Duodenal mucosa (tissue), 2 donors: Measurements from ENCODE around the gene PTPRE.
A peak's percentile ranks its signal among the peaks of the same experiment; 100 is the strongest.

ENCODE experiments used
- H3K27ac ChIP-seq: one replicate; pipeline ENCODE4 v1.7.0; 2013; ENCODE audit warnings: low read depth, low read length
- H3K27me3 ChIP-seq, 2 donors: one replicate each; pipeline ENCODE4 v1.7.0; 2013; ENCODE audit warnings: low read length in 2 of 2, control low read depth in 1 of 2; ENCODE audit not compliant: insufficient read depth in 2 of 2, control insufficient read depth in 1 of 2
- H3K36me3 ChIP-seq, 2 donors: one replicate each; pipeline ENCODE4 v1.7.0; 2013; ENCODE audit warnings: low read length in 2 of 2, control low read depth in 1 of 2; ENCODE audit not compliant: insufficient read depth in 2 of 2, control insufficient read depth in 1 of 2
- H3K4me1 ChIP-seq, 2 donors: one replicate each; pipeline ENCODE4 v1.7.0; 2013; ENCODE audit warnings: low read length in 2 of 2, control low read depth in 1 of 2; ENCODE audit not compliant: insufficient read depth in 2 of 2, control insufficient read depth in 1 of 2
- H3K4me3 ChIP-seq, 2 donors: one replicate each; pipeline ENCODE4 v1.7.0; 2013; ENCODE audit warnings: low read length in 2 of 2, low read depth in 1 of 2
- H3K9ac ChIP-seq, 2 donors: one replicate each; pipeline ENCODE4 v1.7.0; 2013; ENCODE audit warnings: low read length in 2 of 2, low read depth in 1 of 2
- H3K9me3 ChIP-seq, 2 donors: one replicate each; pipeline ENCODE4 v1.7.0; 2013; ENCODE audit warnings: low read length in 2 of 2, control low read depth in 1 of 2; ENCODE audit not compliant: control insufficient read depth in 1 of 2

The PTPRE gene

DNA sequence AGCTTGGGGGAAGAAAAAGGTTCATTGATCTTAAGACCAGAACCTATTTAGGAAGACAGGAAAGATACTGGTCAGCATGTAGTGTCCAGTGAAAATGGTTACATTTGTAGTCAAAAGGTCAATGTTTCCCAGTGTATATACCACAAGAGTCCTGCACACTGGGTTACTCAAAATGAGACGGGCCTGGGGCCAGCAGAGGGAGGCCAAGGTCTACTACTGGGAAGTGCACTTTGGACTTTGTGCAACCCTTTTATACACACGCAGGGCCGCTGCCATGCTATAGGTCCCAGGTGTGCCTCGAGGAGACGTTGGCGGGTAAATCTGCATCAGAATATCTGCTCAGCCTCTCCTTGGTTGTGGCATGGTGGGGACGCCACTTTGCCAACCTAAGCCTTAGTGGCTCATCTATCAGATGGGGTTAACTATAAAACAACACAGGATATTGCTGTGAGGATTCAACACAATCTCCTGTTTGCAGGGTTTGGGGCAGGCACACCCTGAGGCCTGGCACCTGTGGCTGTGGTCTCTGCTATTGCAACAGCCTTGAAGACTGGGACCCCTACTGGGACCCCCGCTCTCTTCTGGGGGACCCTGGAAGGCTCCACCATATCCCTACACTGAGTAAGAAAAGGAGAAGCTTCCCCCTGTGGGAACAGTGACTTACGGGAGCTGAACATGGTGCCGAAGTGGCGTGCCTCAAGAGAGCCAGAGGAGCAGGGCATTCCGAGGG lies 33.9 kb upstream of the PTPRE start:
- peak overlapping the region in 1 of 2 donors; percentile 48 for H3K4me3 ChIP-seq

DNA sequence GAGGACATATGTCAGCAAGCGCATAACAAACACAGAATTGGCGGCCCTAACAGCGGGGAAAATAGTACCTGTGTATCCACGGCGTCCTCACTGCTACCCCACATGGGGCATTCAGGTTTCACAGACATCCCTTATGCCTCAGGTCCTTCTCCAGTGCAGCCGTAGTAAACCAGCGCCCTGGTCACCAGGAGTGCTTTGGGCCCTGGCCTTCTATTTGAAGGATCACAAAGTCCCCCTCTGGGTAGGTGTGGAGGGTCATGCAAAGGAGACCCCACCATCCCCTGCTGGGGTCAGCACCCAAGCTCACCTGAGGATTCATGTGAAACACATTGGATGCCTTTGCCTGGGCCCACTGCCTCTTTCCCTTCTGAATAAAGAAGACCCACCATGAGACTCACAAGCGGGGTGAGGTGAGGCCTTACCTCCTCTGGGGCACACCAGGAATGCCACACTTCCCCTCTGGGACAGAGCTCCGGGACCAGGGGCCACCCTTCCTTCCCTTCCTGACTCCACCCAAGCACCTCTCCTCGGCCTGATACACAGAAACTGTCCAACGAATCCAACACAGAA lies 32.9 kb upstream of the PTPRE start:
- H3K27ac ChIP-seq: no peak overlapping the region
- H3K9ac ChIP-seq: no peak overlapping the region
- peaks cover 24 to 32% of the 10 kb centered on the region in 2 donors for H3K4me1 ChIP-seq
- no peak overlapping the region for H3K4me3 ChIP-seq
- H3K36me3 ChIP-seq: peaks cover 8 to 12% of the 10 kb centered on the region in 2 donors
- no peaks in the 10 kb centered on the region for H3K9me3 ChIP-seq
- no peaks in the 10 kb centered on the region for H3K27me3 ChIP-seq

More for the DNA sequence above, 33.9 kb upstream of the PTPRE start:
- Histone ChIP-seq H3K27me3 (no peaks in the 10 kb centered on the region), H3K9ac (peak overlapping the region; percentile 16 to 30), H3K9me3 (no peaks in the 10 kb centered on the region), H3K4me1 (peaks cover 24 to 32% of the 10 kb centered on the region in 2 donors), H3K36me3 (peaks cover 6% of the 10 kb centered on the region in 2 donors), H3K27ac (no peak overlapping the region)

DNA sequence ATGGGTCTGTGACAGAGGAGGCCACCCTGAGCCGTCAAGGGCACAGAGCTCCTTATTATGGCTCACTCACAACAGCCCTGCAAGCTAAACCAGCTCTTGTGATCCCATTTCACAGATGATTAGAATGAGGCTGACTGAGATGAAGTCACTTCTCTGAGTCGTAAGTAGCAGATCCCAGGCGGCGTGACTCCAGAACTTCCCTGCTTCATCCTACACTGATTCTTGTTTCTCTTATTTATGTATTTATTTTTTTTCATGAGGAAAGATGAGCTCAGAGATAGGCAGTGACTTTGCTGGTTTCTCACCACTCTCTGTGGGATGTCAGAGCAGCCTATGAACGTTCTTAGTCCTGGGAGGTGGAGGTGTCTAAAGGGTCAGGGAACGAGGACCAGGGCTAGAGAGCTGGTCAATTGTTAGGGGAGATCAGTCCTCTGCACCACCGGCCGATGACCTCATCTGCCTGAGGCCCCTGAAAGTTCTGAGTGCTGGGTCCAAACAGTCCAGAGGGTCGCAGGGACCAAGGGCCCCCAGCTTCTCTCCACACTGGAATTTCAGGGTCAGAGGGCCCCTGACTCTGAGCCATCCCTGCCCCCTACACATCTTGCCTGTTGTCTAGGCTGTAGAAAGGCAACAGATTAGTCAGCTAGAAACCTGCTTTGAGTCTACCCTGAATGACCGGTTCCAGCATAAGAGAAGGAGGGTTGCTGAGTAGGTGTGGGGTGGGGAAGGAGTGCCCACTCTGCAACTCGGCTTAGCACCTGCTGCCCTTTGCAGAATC lies 32.0 kb upstream of the PTPRE start:
- peaks cover 28 to 32% of the 10 kb centered on the region in 2 donors for H3K4me1 ChIP-seq
- no peak overlapping the region for H3K27ac ChIP-seq
- H3K9me3 ChIP-seq: no peaks in the 10 kb centered on the region
- no peak overlapping the region for H3K9ac ChIP-seq
- peaks cover 8 to 12% of the 10 kb centered on the region in 2 donors for H3K36me3 ChIP-seq
- H3K27me3 ChIP-seq: no peaks in the 10 kb centered on the region
- H3K4me3 ChIP-seq: no peak overlapping the region

DNA sequence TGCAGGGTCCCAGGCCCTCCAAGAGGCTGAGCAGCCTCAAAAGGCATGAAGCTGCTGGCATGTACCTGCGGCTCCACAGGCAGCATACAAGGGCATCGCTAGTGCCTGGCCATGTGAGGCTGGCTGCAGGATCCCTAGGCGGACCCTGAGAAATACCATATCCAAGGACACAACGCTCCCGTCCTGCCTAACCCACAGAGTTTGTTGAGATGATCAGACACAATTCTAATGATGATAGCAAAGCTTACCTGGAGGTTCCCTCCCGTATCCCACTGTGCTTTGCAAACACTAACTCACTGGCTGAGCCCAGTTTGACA lies 31.5 kb upstream of the PTPRE start:
- H3K36me3 ChIP-seq: peaks cover 12% of the 10 kb centered on the region in 2 donors
- peaks cover 33 to 36% of the 10 kb centered on the region in 2 donors for H3K4me1 ChIP-seq
- no peaks in the 10 kb centered on the region for H3K27me3 ChIP-seq

DNA sequence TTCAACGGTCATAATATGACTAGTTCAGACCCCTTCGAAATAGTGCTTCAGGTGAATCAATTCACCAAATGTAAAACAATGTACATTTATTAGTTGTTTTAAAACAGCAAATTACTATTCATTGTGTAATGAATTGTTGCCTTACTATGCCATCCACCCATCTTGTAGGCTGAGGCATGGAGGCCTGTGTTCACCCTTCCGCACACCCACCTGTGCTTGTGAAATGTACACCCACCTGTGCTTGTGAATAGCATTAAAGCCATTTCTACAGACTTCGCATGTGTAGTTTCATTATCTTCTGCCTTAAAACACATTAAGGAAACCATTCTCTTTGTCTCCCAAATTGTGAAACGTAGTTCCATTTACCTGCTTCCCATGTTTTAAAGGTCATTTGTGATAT lies 31.0 kb upstream of the PTPRE start:
- Histone ChIP-seq H3K36me3 (peaks cover 12 to 13% of the 10 kb centered on the region in 2 donors), H3K27ac (no peak overlapping the region), H3K9ac (no peak overlapping the region), H3K4me3 (no peak overlapping the region), H3K9me3 (no peaks in the 10 kb centered on the region), H3K4me1 (peaks cover 38 to 41% of the 10 kb centered on the region in 2 donors), H3K27me3 (no peaks in the 10 kb centered on the region)

More for the DNA sequence above, 31.5 kb upstream of the PTPRE start:
- Histone ChIP-seq H3K27ac (no peak overlapping the region), H3K9me3 (no peaks in the 10 kb centered on the region), H3K9ac (no peak overlapping the region), H3K4me3 (no peak overlapping the region)

DNA sequence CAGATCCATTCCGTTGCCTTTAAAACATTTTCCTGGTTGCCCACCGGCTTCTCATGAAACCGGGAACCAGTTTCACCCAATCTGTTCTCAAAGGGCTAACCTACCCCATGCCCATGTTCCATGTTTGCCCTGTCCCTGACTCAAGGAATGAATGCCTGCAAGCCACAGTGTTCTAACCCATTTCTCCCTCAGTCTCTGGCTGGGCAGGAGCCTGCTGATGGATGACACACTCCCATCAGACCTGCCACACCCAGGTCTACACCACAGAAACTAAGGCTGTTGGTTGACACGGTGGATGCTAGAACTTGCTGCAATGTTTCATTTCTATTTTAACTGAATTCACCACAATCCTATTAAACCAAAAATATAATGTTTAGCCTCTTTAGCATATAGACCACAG lies 29.8 kb upstream of the PTPRE start:
- H3K9ac ChIP-seq: no peak overlapping the region
- no peaks in the 10 kb centered on the region for H3K9me3 ChIP-seq
- peaks cover 12 to 13% of the 10 kb centered on the region in 2 donors for H3K36me3 ChIP-seq
- no peaks in the 10 kb centered on the region for H3K27me3 ChIP-seq
- H3K27ac ChIP-seq: no peak overlapping the region
- H3K4me1 ChIP-seq: peaks cover 40 to 43% of the 10 kb centered on the region in 2 donors
- H3K4me3 ChIP-seq: no peak overlapping the region

DNA sequence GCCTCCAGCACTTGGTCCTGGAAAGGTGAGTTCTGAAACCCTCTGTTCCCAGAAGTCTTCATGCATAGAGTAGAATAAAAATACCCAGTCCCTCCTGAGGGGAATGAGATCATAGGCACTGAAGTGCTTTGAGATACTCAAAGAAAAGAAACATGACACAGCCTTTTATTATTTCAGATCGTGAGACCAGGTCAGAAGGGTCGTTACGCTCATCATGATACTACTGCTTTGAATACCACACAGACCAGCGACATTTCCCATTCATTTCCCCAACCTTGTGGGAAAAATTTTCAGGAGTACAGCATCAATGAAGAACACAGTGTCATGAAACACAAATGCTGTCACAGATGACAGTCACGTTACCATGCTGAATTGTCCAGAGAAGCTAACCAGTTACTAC lies 29.2 kb upstream of the PTPRE start:
- Histone ChIP-seq H3K4me3 (no peak overlapping the region), H3K27ac (no peak overlapping the region), H3K9ac (no peak overlapping the region), H3K36me3 (peaks cover 12 to 16% of the 10 kb centered on the region in 2 donors), H3K27me3 (no peaks in the 10 kb centered on the region), H3K4me1 (peaks cover 40 to 43% of the 10 kb centered on the region in 2 donors), H3K9me3 (no peaks in the 10 kb centered on the region)

GRCh38 chr10:127878475-127879055 lies 28.3 kb upstream of the PTPRE start:
- Histone ChIP-seq H3K4me1 (peaks cover 40 to 44% of the 10 kb centered on the region in 2 donors), H3K9ac (no peak overlapping the region), H3K27me3 (no peaks in the 10 kb centered on the region), H3K36me3 (peaks cover 12 to 23% of the 10 kb centered on the region in 2 donors), H3K27ac (no peak overlapping the region), H3K9me3 (no peaks in the 10 kb centered on the region), H3K4me3 (no peak overlapping the region)

DNA sequence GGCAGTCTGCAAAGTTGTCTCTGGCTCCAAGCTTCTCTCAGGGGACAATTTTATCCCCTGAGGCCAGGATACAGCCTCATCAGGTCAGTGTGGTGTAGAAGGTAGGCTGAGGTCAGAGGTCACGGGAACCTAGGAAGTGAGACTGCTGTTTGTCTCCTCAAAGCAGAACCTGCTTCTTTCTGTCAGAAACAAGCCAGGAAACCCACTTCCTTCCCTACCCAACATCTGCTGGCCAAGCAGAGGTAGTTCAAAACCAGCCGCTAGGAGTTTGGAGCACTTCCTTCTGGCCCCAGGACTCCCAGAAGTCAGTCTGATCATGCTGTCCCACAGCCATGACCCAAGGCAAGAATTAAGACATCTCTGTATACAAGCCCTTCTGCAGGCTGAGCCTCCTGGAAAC lies 26.3 kb upstream of the PTPRE start:
- no peaks in the 10 kb centered on the region for H3K27me3 ChIP-seq
- no peaks in the 10 kb centered on the region for H3K9me3 ChIP-seq
- no peak overlapping the region for H3K4me3 ChIP-seq
- peaks cover 12 to 23% of the 10 kb centered on the region in 2 donors for H3K36me3 ChIP-seq
- peaks cover 54 to 58% of the 10 kb centered on the region in 2 donors for H3K4me1 ChIP-seq
- H3K27ac ChIP-seq: no peak overlapping the region
- H3K9ac ChIP-seq: peak overlapping the region in 1 of 2 donors; percentile 25

- H3K27me3 ChIP-seq: no peaks in the 10 kb centered on the region
- H3K36me3 ChIP-seq: peaks cover 12 to 23% of the 10 kb centered on the region in 2 donors
- peak overlapping the region; percentile 38 for H3K27ac ChIP-seq
- H3K9ac ChIP-seq: peak overlapping the region; percentile 25 to 37
- H3K9me3 ChIP-seq: no peaks in the 10 kb centered on the region
- H3K4me3 ChIP-seq: peak overlapping the region in 1 of 2 donors; percentile 41
- H3K4me1 ChIP-seq: peaks cover 58 to 65% of the 10 kb centered on the region in 2 donors
Observed at GRCh38 chr10:127881262-127881661, 25.6 kb upstream of the PTPRE start.
